GM12891 (cell line): ENCODE measurements around the gene PPAT.

ENCODE experiments used
- POLR2A ChIP-seq: IDR thresholded peaks from 2 replicates; pipeline ENCODE4 v1.6.1; 2011; ENCODE audit warnings: low read depth, low read length, control low read depth
- POLR2AphosphoS5 ChIP-seq: IDR thresholded peaks from 2 replicates; pipeline ENCODE4 v1.6.1; 2011; ENCODE audit warnings: low read depth, low read length, control low read depth

GRCh38 chr4:56433280-56433679 is 2.1 kb downstream of the PPAT start:
- TF ChIP-seq POLR2A (no peak), POLR2AphosphoS5 (no peak)
